GM18867 (cell line): ENCODE data around the gene YY1.
"Not testable (repeated sequence)": the region's sequence is repeated elsewhere in the genome, so short reads cannot be mapped to it uniquely, and the experiment has no call there.

Source experiments
- ATAC-seq: cut with Tn5 transposase; IDR thresholded peaks from one replicate; pipeline ENCODE4 v1.9.1; 2021; ENCODE audit warnings: mild to moderate bottlenecking, moderate library complexity; ENCODE audit not compliant: unreplicated experiment

YY1 gene

DNA sequence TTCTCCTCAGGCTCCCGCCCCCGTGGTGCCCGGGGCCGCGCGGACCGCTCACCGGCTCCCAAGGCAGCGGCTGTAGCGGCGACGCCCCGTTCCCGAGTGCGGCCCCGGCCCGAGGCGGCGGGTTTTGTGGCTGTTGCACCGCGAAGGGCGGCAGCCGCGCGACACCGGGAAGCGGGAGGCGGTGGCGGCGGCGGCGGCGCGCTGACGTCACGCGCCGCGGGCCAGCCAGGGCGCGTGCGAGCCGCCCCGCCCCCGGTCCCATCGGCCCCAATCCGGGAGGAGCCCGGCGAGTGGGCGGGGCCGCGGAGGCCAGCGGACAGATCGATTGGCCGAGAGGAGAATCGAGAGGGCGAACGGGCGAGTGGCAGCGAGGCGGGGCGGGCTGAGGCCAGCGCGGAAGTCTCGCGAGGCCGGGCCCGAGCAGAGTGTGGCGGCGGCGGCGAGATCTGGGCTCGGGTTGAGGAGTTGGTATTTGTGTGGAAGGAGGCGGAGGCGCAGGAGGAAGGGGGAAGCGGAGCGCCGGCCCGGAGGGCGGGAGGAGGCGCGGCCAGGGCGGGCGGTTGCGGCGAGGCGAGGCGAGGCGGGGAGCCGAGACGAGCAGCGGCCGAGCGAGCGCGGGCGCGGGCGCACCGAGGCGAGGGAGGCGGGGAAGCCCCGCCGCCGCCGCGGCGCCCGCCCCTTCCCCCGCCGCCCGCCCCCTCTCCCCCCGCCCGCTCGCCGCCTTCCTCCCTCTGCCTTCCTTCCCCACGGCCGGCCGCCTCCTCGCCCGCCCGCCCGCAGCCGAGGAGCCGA lies at the start of gene YY1:
Gene YY1 (plus strand): TSS at position 726 of the 792 bp plus-strand sequence. CDS start 101 bp downstream, outside the sequence.
- ATAC-seq = peak; percentile 70

DNA sequence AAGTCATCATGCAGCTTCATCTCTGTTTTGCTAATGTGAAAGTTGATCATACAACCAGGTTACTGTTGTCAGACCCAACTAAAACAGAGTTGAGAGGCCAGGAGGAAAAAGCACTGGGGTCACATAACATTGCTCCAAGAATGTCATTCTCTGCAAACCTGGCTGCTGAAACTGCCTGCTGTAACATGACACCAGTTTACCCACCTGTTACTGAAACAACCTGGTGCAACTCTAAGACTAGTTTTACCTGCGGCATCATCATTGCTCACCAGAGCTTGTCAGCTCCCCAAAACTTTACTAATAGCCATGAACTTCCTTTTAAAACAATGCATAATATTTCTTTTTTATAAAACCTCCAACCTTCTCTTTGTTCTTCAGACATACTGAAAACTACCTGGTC lies 48.8 kb upstream of the YY1 start:
- no peak for ATAC-seq

DNA sequence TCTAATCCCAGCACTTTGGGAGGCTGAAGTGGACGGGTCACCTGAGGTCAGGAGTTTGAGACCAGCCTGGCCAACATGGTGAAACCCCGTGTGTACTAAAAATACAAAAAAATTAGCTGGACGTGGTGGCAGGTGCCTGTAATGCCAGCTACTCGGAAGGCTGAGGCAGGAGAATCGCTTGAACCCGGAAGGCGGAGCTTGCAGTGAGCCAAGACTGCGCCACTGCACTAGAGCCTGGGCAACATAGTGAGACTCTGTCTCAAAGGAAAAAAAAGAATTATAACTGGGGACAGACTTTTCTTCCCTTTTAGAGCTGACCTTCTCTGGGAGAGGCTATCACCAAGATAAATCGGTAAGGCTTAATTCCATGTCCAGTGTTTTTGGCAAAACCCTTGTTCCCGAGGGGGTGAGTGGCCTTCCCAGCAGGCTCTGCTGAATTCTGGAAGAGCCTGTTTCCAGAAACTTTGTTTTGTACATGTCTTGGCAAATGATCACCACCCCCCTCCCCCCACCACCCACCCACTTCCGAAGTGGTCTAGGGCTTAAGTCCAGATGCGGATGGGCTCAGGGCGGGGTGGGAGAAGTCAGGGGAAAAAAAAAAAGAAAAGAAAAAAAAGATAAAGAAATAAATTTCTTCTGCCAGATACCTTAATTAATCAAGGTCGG lies 47.2 kb upstream of the YY1 start:
- no peak for ATAC-seq

DNA sequence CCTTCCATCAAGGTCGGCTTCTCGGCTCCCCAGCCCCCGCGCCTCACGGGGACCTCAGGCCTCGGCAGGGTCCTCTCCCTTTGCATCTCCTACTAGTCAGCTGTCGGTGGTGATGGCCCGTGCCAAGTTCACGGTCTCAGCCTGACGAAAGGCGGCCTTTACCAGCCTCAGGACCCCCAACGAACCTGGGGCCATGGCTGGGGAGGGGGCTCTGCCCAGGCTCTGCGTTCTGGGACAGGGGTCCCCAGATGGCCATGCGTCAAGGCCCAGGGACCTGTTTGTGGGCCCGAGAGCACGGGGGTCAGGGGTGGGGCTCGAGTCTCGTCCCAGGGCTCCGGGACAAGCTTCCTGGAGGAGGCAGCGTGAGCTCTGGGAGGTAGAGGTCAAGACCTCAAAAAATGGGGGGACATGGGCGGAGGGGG lies 46.7 kb upstream of the YY1 start:
- ATAC-seq = no peak

GRCh38 chr14:100192672-100193416 lies 46.1 kb upstream of the YY1 start:
- ATAC-seq = peak; percentile 98

DNA sequence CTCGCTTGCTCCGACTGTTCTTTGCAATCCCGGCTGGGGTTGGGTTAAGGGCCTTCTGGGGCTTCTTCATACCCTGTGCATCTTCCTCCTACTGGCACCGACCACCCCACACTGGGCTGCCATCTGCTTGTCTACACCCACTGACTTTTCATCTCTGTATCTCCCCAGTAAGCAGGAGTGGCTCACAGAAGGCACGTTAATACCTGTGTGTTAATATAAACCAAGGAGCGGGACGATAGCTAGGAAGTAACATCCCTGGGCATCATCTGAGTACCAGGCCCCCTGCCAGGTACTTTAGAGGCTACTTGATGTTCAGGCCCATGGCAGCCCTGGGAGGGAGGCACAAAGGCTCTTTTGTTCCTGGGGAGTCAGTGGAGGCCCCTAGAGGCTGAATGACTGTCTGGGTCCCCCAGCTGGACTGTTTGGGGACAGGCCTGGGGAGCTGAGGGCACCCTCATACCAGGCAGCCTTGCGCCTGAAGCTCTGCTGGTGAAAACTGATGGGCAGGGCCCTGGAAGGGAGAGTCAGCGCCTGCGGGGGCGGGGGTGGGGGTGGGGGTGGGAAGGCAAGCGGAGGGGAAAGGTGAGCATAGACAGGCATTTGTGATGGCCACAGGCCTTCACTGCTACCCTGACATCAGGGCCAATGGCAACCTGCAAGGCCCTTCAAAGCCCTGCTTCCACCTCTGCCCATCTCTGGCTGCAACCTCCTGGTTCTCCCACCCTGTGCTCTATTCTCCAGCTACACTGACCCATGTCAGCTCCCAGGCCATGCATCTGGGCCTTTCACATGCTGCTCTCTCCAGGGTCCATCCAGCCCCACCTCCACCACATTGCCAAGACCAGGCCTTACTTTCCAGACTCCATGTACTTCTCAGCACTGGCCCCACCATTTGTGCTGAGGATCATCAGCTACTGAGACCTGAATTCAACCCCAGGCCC lies 45.3 kb upstream of the YY1 start:
- no peak for ATAC-seq

DNA sequence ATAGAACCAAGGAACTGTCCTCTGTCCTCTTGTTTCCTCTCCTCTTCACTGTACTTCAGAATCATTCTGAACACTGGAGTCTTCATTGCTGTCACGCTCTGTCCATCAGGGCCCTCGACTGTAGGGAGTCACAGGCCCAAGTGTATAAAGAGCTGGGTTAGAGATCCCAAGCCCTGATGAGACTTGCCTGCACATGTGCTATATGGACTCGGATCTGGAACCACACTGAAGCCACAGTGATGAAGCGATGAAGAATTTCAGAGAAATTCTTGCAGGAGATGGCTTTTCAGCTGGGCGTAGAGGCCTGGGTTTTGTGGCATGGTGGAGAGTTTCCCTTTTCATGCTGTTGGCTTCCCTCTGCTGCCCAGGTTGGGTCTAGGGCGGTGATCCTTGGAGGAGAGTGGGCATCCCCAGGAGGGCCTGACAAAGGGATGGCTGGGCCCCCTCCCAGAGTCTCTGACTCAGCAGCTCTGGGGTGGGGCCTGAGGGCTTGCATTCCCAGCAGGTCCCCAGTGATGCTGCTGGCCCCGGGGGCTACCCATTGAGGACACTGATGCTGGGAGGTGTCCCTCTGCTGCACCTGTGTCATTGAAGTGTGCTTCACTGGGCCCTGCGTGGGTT lies 39.6 kb upstream of the YY1 start:
- no peak for ATAC-seq

GRCh38 chr14:100200311-100200710 lies 38.6 kb upstream of the YY1 start:
- no peak for ATAC-seq

DNA sequence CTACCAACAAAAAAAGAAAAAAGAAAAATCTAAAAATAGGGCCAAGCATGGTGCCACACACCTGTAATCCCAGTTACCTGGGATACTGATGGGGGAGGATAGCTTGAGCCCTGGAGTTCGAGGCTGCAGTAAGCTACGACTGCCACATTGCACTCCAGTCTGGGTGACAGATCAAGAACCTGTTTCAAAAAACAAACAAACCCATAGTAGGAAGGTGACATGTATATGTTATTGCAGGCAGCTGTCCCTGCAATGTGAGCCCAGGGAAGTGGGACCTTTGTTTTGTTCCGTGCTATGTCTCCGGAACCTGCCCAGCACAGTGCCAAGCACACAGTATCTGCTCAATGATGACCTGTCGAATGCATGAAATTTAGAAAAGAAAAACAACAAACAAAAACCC lies 37.2 kb upstream of the YY1 start:
- no peak for ATAC-seq

DNA sequence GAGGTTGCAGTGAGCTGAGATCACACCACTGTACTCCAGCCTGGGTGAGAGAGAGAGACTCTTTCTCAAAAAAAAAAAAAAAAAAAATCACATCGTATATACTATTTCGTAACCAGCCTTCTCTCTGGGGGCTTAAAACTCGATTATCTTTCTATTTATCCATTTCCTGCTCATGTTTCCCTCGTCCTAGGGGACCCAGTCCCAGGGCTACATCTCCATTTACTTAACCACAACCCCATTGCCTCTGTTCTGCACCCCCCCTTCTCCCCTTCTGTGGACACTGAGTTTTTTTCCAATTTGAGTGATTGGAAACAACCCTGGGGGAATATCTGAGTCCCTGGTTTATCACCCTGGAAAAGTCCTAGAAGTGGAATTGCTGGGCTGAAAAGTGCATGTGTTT lies 36.2 kb upstream of the YY1 start:
- no peak for ATAC-seq

- ATAC-seq = no peak
Measured at GRCh38 chr14:100203146-100203545, 35.8 kb upstream of the YY1 start.

- ATAC-seq = no peak
Measured at GRCh38 chr14:100203962-100204834, 34.7 kb upstream of the YY1 start.

DNA sequence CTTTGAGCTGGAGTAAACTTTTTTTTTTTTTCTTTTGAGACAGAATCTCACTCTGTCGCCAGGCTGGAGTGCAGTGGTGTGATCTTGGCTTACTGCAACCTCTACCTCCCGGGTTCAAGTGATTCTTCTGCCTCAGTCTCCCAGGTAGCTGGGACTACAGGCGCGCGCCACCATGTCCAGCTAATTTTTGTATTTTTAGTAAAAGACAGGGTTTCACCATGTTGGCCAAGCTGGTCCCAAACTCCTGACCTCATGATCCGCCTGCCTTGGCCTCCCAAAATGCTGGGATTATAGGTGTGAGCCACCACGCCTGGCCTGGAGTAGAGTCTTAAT lies 34.1 kb upstream of the YY1 start:
- not testable (repeated sequence) for ATAC-seq

DNA sequence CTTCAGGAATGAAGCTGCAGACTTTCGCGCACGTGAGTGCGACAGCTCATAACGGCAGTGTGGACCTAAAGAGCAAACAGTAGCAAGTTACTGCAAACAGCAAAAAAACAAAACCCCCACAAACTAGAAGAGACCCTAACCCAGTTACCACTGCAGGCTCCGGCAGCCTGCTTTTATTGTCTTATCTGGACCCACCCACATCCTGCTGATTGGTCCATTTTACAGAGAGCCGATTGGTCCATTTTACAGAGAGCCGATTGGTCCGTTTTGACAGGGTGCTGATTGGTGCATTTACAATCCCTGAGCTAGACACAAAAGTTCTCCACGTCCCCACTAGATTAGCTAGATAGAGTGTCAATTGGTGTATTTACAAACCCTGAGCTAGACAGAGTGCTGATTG lies 31.4 kb upstream of the YY1 start:
- ATAC-seq = not testable (repeated sequence)

DNA sequence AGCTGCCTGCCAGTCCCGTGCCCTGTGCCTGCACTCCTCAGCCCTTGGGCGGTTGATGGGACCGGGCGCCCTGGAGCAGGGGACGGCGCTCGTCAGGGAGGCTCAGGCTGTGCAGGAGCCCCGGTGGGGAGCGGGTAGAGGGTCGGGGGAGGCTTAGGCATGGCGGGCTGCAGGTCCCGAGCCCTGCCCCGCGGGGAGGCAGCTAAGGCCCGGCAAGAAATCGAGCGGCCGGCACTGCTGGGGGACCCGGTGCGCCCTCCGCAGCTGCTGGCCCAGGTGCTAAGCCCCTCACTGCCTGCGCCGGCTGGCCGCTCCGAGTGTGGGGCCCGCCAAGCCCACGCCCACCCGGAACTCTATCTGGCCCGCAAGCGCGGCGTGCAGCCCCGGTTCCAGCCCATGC lies 30.8 kb upstream of the YY1 start:
- ATAC-seq = not testable (repeated sequence)

DNA sequence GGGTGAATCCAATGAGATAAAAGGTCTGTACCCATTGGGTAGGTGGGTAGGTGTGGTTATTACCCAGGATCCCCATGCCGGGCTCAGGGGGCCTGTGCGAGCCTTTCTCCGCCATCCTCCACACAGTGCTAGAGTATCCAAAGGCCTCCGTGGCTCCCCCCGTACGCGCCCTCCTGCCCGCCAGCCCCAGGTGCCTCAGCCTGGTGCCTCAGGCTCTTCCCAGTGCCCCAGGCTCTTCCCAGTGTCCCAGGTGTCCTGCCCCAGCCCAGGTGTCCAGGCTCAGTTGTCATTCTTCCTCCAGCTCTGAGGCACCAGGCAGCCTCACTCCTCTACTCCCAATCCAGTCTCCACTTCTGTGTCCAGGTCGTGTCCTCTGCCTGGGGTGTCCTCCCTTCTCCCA lies 27.6 kb upstream of the YY1 start:
- no peak for ATAC-seq

GRCh38 chr14:100211893-100212292 lies 27.1 kb upstream of the YY1 start:
- ATAC-seq = no peak

GRCh38 chr14:100212476-100213333 lies 26.2 kb upstream of the YY1 start:
- ATAC-seq = no peak
